Caki2 (cell line): ENCODE results near the gene FUT9. TPM values are rescaled to one million over a fixed set of nuclear protein-coding genes. Genes with fewer than 3 reads are reported as not detected.
"Not testable (repeated sequence)": the region's sequence is repeated elsewhere in the genome, so short reads cannot be mapped to it uniquely, and the experiment has no call there.

Source experiments
- DNase-seq: peaks from one replicate; pipeline ENCODE4 v3.0.0-alpha.2; 2015; ENCODE audit warnings: low read depth
- in situ Hi-C: cut with HindIII; loops from 2 replicates; pipeline ENCODE4 v1.10.0; 2016; ENCODE audit warnings: low sequenced_read_pairs, low pct_unique_long_range_greater_than_20kb, mixed read lengths
- total RNA-seq: library from RNA; depleted of rRNA; stranded (reverse); fragments of >200 nt; shearing (Covaris generic); gene quantifications from 2 replicates; pipeline ENCODE4 v1.2.3, GENCODE V29; 2014; ENCODE audit warnings: low replicate concordance

Gene FUT9
- total RNA-seq, 1 experiment from 2014 or later, result 1.6 TPM

GRCh38 chr6:96234444-96234843 is 218.7 kb downstream of the FUT9 start:
- no peak for DNase-seq
- in situ Hi-C loops, result no loop called here

DNA sequence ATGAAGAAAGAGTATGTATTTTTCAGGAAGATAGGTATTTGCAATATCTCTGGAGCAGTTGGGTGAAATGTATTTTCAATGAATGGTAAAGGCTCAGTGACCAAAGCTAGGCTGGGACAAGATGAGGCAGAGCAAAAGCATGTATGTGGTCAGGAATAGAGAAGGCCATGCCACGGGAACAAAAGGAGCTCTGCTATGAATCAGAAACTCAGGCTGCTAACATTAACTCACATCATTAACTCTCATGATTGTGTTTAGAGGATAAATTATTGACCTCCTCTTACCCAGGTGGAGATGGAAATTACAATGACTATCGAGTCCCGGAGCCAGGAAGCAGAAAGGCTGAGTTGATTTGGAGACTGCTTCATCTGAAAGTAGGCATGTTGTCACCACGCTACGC is 220.2 kb downstream of the FUT9 start:
- peak; percentile 82 for DNase-seq
- in situ Hi-C loops, result no loop called here

- no peak for DNase-seq
- in situ Hi-C loops, result no loop called here
These were observed 220.7 kb downstream of the FUT9 start for GRCh38 chr6:96236471-96236870.

DNA sequence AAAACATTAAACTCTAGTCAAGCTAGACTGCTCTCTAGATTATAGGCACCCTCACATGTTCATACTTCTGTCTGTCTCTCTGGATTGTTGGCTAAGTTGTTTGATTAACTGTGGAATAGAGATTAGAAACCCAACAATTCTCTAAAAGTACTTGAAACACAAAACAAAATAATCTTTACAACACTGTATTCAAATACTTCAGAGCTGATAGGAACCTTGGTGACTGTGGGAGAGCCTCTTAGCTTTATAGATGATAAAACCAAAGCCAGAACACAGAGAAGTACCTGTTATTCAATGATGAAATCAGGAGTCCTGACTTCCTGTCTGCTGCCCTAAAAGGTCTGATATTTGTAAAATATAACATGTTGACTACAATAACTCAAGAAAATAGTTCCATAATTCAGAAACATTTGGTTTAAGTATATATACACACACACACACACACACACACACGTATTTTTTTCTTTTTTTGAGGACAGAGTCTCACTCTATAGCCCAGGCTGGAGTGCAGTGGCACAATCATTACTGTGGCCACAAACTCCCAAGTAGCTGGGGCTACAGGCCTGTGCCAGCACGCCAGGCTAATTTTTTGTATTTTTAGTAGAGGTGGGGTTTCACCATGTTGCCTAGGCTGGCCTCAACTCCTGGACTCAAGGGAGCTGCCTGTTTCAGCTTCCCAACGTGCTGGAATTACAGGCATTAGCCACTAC is 222.0 kb downstream of the FUT9 start:
- in situ Hi-C loops, result no loop called here
- no peak for DNase-seq

- DNase-seq, result no peak
- in situ Hi-C loops, result no loop called here
These were observed 230.8 kb downstream of the FUT9 start for GRCh38 chr6:96246563-96246962.

GRCh38 chr6:96249755-96250154 is 234.0 kb downstream of the FUT9 start:
- no peak for DNase-seq
- in situ Hi-C loops, result no loop called here

GRCh38 chr6:96257751-96258150 is 242.0 kb downstream of the FUT9 start:
- in situ Hi-C loops, result no loop called here
- no peak for DNase-seq

DNA sequence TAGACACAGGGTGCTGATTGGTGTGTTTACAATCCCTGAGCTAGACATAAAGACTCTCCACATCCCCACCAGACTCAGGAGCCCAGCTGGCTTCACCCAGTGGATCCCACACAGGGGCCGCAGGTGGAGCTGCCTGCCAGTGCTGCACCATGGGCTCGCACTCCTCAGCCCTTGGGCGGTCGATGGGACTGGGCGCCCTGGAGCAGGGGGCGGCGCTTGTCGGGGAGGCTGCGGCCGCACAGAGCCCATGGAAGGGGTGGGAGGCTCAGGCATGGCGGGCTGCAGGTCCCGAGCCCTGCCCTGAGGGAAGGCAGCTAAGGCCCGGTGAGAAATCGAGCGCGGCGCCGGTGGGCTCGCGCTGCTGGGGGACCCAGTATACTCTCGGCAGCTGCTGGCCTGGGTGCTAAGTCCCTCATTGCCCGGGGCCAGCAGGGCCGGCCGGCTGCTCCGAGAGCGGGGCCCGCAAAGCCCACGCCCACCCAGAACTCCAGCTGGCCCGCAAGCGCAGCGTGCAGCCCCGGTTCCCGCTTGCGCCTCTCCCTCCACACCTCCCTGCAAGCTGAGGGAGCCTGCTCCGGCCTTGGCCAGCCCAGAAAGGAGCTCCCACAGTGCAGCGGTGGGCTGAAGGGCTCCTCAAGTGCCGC is 245.1 kb downstream of the FUT9 start:
- DNase-seq, result not testable (repeated sequence)

More for the DNA sequence above, 245.1 kb downstream of the FUT9 start:
- in situ Hi-C loops, result not testable (repeated sequence)
